HG03045 (cell line): ENCODE measurements around the gene UBE2H.
"Not testable (repeated sequence)": the region's sequence is repeated elsewhere in the genome, so short reads cannot be mapped to it uniquely, and the experiment has no call there.

ENCODE experiments used
- ATAC-seq: cut with Tn5 transposase; IDR thresholded peaks from one replicate; pipeline ENCODE4 v1.9.1; 2021; ENCODE audit warnings: mild to moderate bottlenecking, moderate library complexity; ENCODE audit not compliant: unreplicated experiment

Gene UBE2H

GRCh38 chr7:129875160-129875559 lies 77.6 kb downstream of the UBE2H start:
- no peak for ATAC-seq

- no peak for ATAC-seq
Measured at GRCh38 chr7:129874722-129875121, 78.0 kb downstream of the UBE2H start.

GRCh38 chr7:129872054-129872453 lies 80.7 kb downstream of the UBE2H start:
- ATAC-seq = no peak

GRCh38 chr7:129870668-129871067 lies 82.1 kb downstream of the UBE2H start:
- no peak for ATAC-seq

GRCh38 chr7:129866251-129866650 lies 86.5 kb downstream of the UBE2H start:
- ATAC-seq = no peak

GRCh38 chr7:129865925-129866201 lies 86.9 kb downstream of the UBE2H start:
- no peak for ATAC-seq

- ATAC-seq = no peak
Measured at GRCh38 chr7:129865093-129865924, 87.5 kb downstream of the UBE2H start.

- not testable (repeated sequence) for ATAC-seq
Measured at GRCh38 chr7:129864676-129865075, 88.1 kb downstream of the UBE2H start.

- ATAC-seq = no peak
Measured at GRCh38 chr7:129864042-129864441, 88.7 kb downstream of the UBE2H start.

- no peak for ATAC-seq
Measured at GRCh38 chr7:129862682-129863081, 90.1 kb downstream of the UBE2H start.

- ATAC-seq = not testable (repeated sequence)
Measured at GRCh38 chr7:129860784-129861183, 92.0 kb downstream of the UBE2H start.

GRCh38 chr7:129859183-129859582 lies 93.6 kb downstream of the UBE2H start:
- no peak for ATAC-seq

- ATAC-seq = no peak
Measured at GRCh38 chr7:129858490-129858889, 94.3 kb downstream of the UBE2H start.

GRCh38 chr7:129857313-129857712 lies 95.4 kb downstream of the UBE2H start:
- ATAC-seq = no peak

GRCh38 chr7:129855935-129856717 lies 96.6 kb downstream of the UBE2H start:
- no peak for ATAC-seq

- no peak for ATAC-seq
Measured at GRCh38 chr7:129855234-129855673, 97.5 kb downstream of the UBE2H start.

- no peak for ATAC-seq
Measured at GRCh38 chr7:129854401-129854800, 98.4 kb downstream of the UBE2H start.

- no peak for ATAC-seq
Measured at GRCh38 chr7:129853661-129854268, 99.0 kb downstream of the UBE2H start.

GRCh38 chr7:129851809-129852208 lies 101.0 kb downstream of the UBE2H start:
- ATAC-seq = no peak

- ATAC-seq = no peak
Measured at GRCh38 chr7:129851174-129851573, 101.6 kb downstream of the UBE2H start.

GRCh38 chr7:129848436-129848835 lies 104.3 kb downstream of the UBE2H start:
- ATAC-seq = no peak

- ATAC-seq = no peak
Measured at GRCh38 chr7:129845972-129846327, 106.8 kb downstream of the UBE2H start.
